OCI-LY7 (cell line): ENCODE data around the gene GPS2.
A peak's percentile ranks its signal among the peaks of the same experiment; 100 is the strongest.

Source experiments
- CTCF ChIP-seq: fragments of 200-600 bp; sonication (generic); conservative IDR thresholded peaks from 2 replicates; pipeline ENCODE4 v1.5.1; 2014; ENCODE audit warnings: mild to moderate bottlenecking, antibody characterized with exemption, low read length, moderate library complexity, mixed read lengths
- EZH2phosphoT487 ChIP-seq: fragments of 200-600 bp; sonication (generic); IDR thresholded peaks from 2 replicates; pipeline ENCODE4 v1.6.1; 2018; ENCODE audit warnings: low read depth, borderline replicate concordance, mild to moderate bottlenecking, mixed run types, antibody characterized with exemption, low read length, moderate library complexity, mixed read lengths

- TF ChIP-seq CTCF: peak; percentile 37
- TF ChIP-seq EZH2phosphoT487: no peak
Measured at GRCh38 chr17:7328840-7329373, 13.7 kb upstream of the GPS2 start, which contains the start of gene NEURL4.
